CD4-positive, alpha-beta memory T cell (primary cell): Measurements from ENCODE around the gene FUT2. TPM values are rescaled to one million over a fixed set of nuclear protein-coding genes. Genes with fewer than 3 reads are reported as not detected.

Experiments
- CTCF ChIA-PET: fragments of 350-600 bp; sonication (Branson Sonifier 250); formaldehyde crosslinking; loops from one replicate; lab custom pipeline; 2021; ENCODE audit warnings: inconsistent platforms; ENCODE audit not compliant: partially characterized antibody; lab: Charles Lee
- POLR2A ChIA-PET: fragments of 350-600 bp; sonication (Branson Sonifier 250); formaldehyde crosslinking; loops from one replicate; lab custom pipeline; 2021; ENCODE audit not compliant: partially characterized antibody; lab: Charles Lee
- DNase-seq, 5 donors: peaks; one replicate each; pipeline versions ENCODE4 v3.0.0 to v3.0.0-alpha.2; 2020 to 2022; ENCODE audit warnings: mixed read lengths in 1 of 5
- H3K27ac ChIP-seq: one replicate; pipeline ENCODE4 v1.7.0; 2013; ENCODE audit warnings: low read depth, low read length
- H3K27me3 ChIP-seq: 2 replicates; pipeline ENCODE4 v1.7.0; 2013; ENCODE audit warnings: mild to moderate bottlenecking, low read length, moderate library complexity; ENCODE audit not compliant: insufficient read depth
- H3K36me3 ChIP-seq: 2 replicates; pipeline ENCODE4 v1.7.0; 2013; ENCODE audit warnings: mild to moderate bottlenecking, low read length, moderate library complexity; ENCODE audit not compliant: insufficient read depth
- H3K4me1 ChIP-seq: 2 replicates; pipeline ENCODE4 v1.7.0; 2013; ENCODE audit warnings: mild to moderate bottlenecking, low read length, moderate library complexity; ENCODE audit not compliant: insufficient read depth
- H3K4me3 ChIP-seq, 2 donors: one replicate each; pipeline ENCODE4 v1.7.0; 2013; ENCODE audit warnings: low read length in 2 of 2, mild to moderate bottlenecking in 1 of 2
- H3K9me3 ChIP-seq, 2 donors: one replicate each; pipeline ENCODE4 v1.7.0; 2013; ENCODE audit warnings: low read length in 2 of 2, control low read depth in 1 of 2; ENCODE audit not compliant: control insufficient read depth in 1 of 2
- H3K27ac Mint-ChIP-seq, 7 donors: one replicate each; pipeline ENCODE4 v1.8.0; 2020 to 2021; ENCODE audit warnings: mixed read lengths in 7 of 7, mild to moderate bottlenecking in 6 of 7, inconsistent platforms in 3 of 7, moderate library complexity in 3 of 7
- H3K27me3 Mint-ChIP-seq, 2 donors: one replicate each; pipeline ENCODE4 v1.8.0; 2020 to 2021; ENCODE audit warnings: mixed read lengths in 2 of 2
- H3K36me3 Mint-ChIP-seq, 2 donors: one replicate each; pipeline ENCODE4 v1.8.0; 2020 to 2021; ENCODE audit warnings: mixed read lengths in 2 of 2, inconsistent platforms in 1 of 2, mild to moderate bottlenecking in 1 of 2
- H3K4me1 Mint-ChIP-seq, 4 donors: one replicate each; pipeline ENCODE4 v1.8.0; 2020 to 2021; ENCODE audit warnings: mixed read lengths in 4 of 4, mild to moderate bottlenecking in 1 of 4
- H3K4me3 Mint-ChIP-seq, 8 donors: one replicate each; pipeline ENCODE4 v1.8.0; 2020 to 2021; ENCODE audit warnings: mixed read lengths in 8 of 8, mild to moderate bottlenecking in 7 of 8, moderate library complexity in 6 of 8, inconsistent platforms in 3 of 8
- H3K9me3 Mint-ChIP-seq, 8 donors: one replicate each; pipeline ENCODE4 v1.8.0; 2020 to 2021; ENCODE audit warnings: mixed read lengths in 8 of 8, mild to moderate bottlenecking in 5 of 8, inconsistent platforms in 3 of 8, moderate library complexity in 1 of 8
- intact Hi-C: fragments of 100-400 bp; cut with micrococcal nuclease; formaldehyde crosslinking; loops from one replicate; pipeline ENCODE4 v1.15.1; 2023
- polyA plus RNA-seq, 2 donors: library from polyadenylated mRNA; unstranded; fragments of 300-500 nt; fragmentation: Illumina TruSeq; gene quantifications; one replicate each; pipeline ENCODE4 v1.2.3, GENCODE V29; 2021
- total RNA-seq, 2 experiments: library from RNA; stranded (reverse); gene quantifications; one replicate each; pipeline ENCODE4 v1.2.3, GENCODE V29; 2021

Gene FUT2
- total and polyA plus RNA-seq, 4 experiments from 2014 or later: 0.11 to 0.59 TPM; not detected in 2

- H3K9me3 Mint-ChIP-seq: peaks cover 0 to 2% (median 0%) of the 10 kb centered on the region in 8 donors
- ChIA-PET POLR2A (no interaction called here), CTCF (no interaction called here)
- intact Hi-C loops: no loop called here
- H3K27me3 Mint-ChIP-seq: no peaks in the 10 kb centered on the region
- Histone ChIP-seq H3K27me3 (no peaks in the 10 kb centered on the region), H3K27ac (no peak overlapping the region), H3K9me3 (no peaks in the 10 kb centered on the region), H3K36me3 (no peaks in the 10 kb centered on the region), H3K4me1 (peaks cover 9% of the 10 kb centered on the region), H3K4me3 (no peak overlapping the region)
- H3K27ac Mint-ChIP-seq: peak overlapping the region in 1 of 7 donors; percentile 37
- H3K4me3 Mint-ChIP-seq: no peak overlapping the region
- peaks cover 7 to 9% (median 8%) of the 10 kb centered on the region in 4 donors for H3K4me1 Mint-ChIP-seq
- no peak for DNase-seq
- H3K36me3 Mint-ChIP-seq: no peaks in the 10 kb centered on the region
Observed at GRCh38 chr19:48670699-48671445, 24.9 kb upstream of the FUT2 start.

DNA sequence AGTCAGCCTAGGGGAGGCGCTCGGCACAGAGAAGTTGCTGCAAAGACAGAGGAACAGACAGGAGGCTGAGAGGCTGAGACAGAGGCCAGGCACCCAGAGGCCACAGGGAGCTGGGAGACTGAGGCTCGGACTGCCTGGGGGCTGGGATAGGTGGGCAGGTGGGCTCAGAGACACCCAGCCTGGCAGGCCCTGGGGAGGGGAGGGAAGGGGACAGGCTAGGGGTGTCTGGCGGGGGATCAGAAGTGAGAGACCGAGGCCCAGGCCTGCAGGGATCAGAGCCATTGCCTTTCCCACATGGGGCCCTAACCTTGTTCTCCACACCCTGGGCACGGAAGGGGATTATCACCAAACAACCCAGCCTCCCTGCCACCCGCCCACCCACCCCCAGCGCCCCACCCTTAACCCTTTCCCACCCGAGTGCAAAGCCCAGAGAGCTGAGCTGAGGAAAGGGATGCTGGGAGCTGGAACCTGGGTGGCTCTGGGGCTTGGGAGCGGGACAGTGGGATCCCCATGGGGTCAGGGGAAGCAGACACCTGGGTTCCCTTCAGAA lies 24.2 kb upstream of the FUT2 start:
- no peak overlapping the region for H3K27ac ChIP-seq
- Mint-ChIP-seq H3K36me3 (no peaks in the 10 kb centered on the region), H3K9me3 (peaks cover 0 to 2% (median 0%) of the 10 kb centered on the region in 8 donors), H3K27me3 (no peaks in the 10 kb centered on the region), H3K4me1 (peaks cover 7 to 9% (median 8%) of the 10 kb centered on the region in 4 donors), H3K27ac (no peak overlapping the region), H3K4me3 (no peak overlapping the region)
- no peaks in the 10 kb centered on the region for H3K9me3 ChIP-seq
- H3K4me1 ChIP-seq: peaks cover 9% of the 10 kb centered on the region
- DNase-seq: no peak
- no peak overlapping the region for H3K4me3 ChIP-seq
- POLR2A ChIA-PET: no interaction called here
- H3K36me3 ChIP-seq: no peaks in the 10 kb centered on the region
- CTCF ChIA-PET: no interaction called here
- H3K27me3 ChIP-seq: no peaks in the 10 kb centered on the region
- intact Hi-C loops: no loop called here

GRCh38 chr19:48672994-48673393 lies 22.8 kb upstream of the FUT2 start, which contains the start of gene NTN5:
NTN5 (minus strand) TSS chr19:48673017; CDS start chr19:48670986, 2,031 bp downstream.
- Mint-ChIP-seq H3K36me3 (no peaks in the 10 kb centered on the region), H3K27me3 (no peaks in the 10 kb centered on the region), H3K9me3 (peaks cover 0 to 2% (median 0%) of the 10 kb centered on the region in 8 donors), H3K27ac (peak within 1 kb of the TSS in 1 of 7 donors; percentile 67), H3K4me3 (no peak within 1 kb of the TSS), H3K4me1 (peaks cover 7 to 9% (median 8%) of the 10 kb centered on the region in 4 donors)
- H3K9me3 ChIP-seq: no peaks in the 10 kb centered on the region
- POLR2A ChIA-PET: no interaction called here
- no peaks in the 10 kb centered on the region for H3K36me3 ChIP-seq
- H3K4me3 ChIP-seq: no peak within 1 kb of the TSS
- peaks cover 9% of the 10 kb centered on the region for H3K4me1 ChIP-seq
- CTCF ChIA-PET: no interaction called here
- H3K27ac ChIP-seq: no peak within 1 kb of the TSS
- no peak for DNase-seq
- H3K27me3 ChIP-seq: no peaks in the 10 kb centered on the region
- intact Hi-C loops: no loop called here

- no peak overlapping the region for H3K4me3 Mint-ChIP-seq
Observed at GRCh38 chr19:48673436-48674100, 22.2 kb upstream of the FUT2 start.

GRCh38 chr19:48674216-48674809 lies 21.5 kb upstream of the FUT2 start:
- Histone ChIP-seq H3K9me3 (no peaks in the 10 kb centered on the region), H3K4me1 (peaks cover 9% of the 10 kb centered on the region), H3K4me3 (no peak overlapping the region), H3K36me3 (no peaks in the 10 kb centered on the region), H3K27me3 (no peaks in the 10 kb centered on the region), H3K27ac (no peak overlapping the region)
- no peaks in the 10 kb centered on the region for H3K9me3 Mint-ChIP-seq
- intact Hi-C loops: loop anchor here (2.0 kb wide), 1 partner anchor 64 kb away; no protein-coding TSS in a partner anchor
- H3K36me3 Mint-ChIP-seq: no peaks in the 10 kb centered on the region
- H3K27ac Mint-ChIP-seq: no peak overlapping the region
- peaks cover 7 to 9% (median 8%) of the 10 kb centered on the region in 4 donors for H3K4me1 Mint-ChIP-seq
- no peaks in the 10 kb centered on the region for H3K27me3 Mint-ChIP-seq
- ChIA-PET POLR2A (interaction anchor here (0.6 to 3.3 kb wide), 6 partner anchors 9 to 78 kb away, joined by 3 to 25 read pairs (median 4); partner anchors contain the start of genes CA11 and DBP), CTCF (interaction anchor here (0.6 to 3.6 kb wide), 24 partner anchors 8 to 168 kb away, joined by 3 to 34 read pairs (median 5); partner anchors contain the start of genes CA11 and DBP)
- no peak for DNase-seq
- H3K4me3 Mint-ChIP-seq: no peak overlapping the region

More at GRCh38 chr19:48673436-48674100, 22.2 kb upstream of the FUT2 start:
- Histone ChIP-seq H3K9me3 (no peaks in the 10 kb centered on the region), H3K36me3 (no peaks in the 10 kb centered on the region), H3K27ac (no peak overlapping the region), H3K27me3 (no peaks in the 10 kb centered on the region), H3K4me1 (peaks cover 9% of the 10 kb centered on the region), H3K4me3 (no peak overlapping the region)
- H3K9me3 Mint-ChIP-seq: peaks cover 0 to 2% (median 0%) of the 10 kb centered on the region in 8 donors
- peaks cover 7 to 9% (median 8%) of the 10 kb centered on the region in 4 donors for H3K4me1 Mint-ChIP-seq
- ChIA-PET CTCF (interaction anchor here (0.6 to 3.6 kb wide), 12 partner anchors 9 to 116 kb away, joined by 3 to 34 read pairs (median 6); partner anchors contain the start of gene CA11), POLR2A (interaction anchor here (1.5 to 3.3 kb wide), 2 partner anchors 28 to 78 kb away, joined by 3 to 25 read pairs; partner anchors contain the start of gene CA11)
- intact Hi-C loops: loop anchor here (2.0 kb wide), 1 partner anchor 65 kb away; no protein-coding TSS in a partner anchor
- no peak overlapping the region for H3K27ac Mint-ChIP-seq
- DNase-seq: no peak
- H3K27me3 Mint-ChIP-seq: no peaks in the 10 kb centered on the region
- H3K36me3 Mint-ChIP-seq: no peaks in the 10 kb centered on the region

- intact Hi-C loops: loop anchor here (1.0 to 2.0 kb wide), 3 partner anchors 29 to 167 kb away; partner anchors contain the start of gene CA11
- peaks cover 5 to 8% (median 6%) of the 10 kb centered on the region in 4 donors for H3K4me1 Mint-ChIP-seq
- ChIA-PET POLR2A (interaction anchor here (0.6 to 3.3 kb wide), 6 partner anchors 8 to 77 kb away, joined by 3 to 25 read pairs (median 4); partner anchors contain the start of genes CA11 and DBP), CTCF (interaction anchor here (0.7 to 3.6 kb wide), 26 partner anchors 8 to 169 kb away, joined by 3 to 34 read pairs (median 5); partner anchors contain the start of genes CA11 and DBP)
- H3K27me3 Mint-ChIP-seq: no peaks in the 10 kb centered on the region
- H3K36me3 Mint-ChIP-seq: no peaks in the 10 kb centered on the region
- Histone ChIP-seq H3K27me3 (no peaks in the 10 kb centered on the region), H3K4me1 (peaks cover 9% of the 10 kb centered on the region), H3K4me3 (no peak overlapping the region), H3K27ac (no peak overlapping the region), H3K9me3 (no peaks in the 10 kb centered on the region), H3K36me3 (no peaks in the 10 kb centered on the region)
- H3K27ac Mint-ChIP-seq: peak overlapping the region in 3 of 7 donors; percentile 23 to 86 (median 64)
- no peaks in the 10 kb centered on the region for H3K9me3 Mint-ChIP-seq
- H3K4me3 Mint-ChIP-seq: peak overlapping the region in 1 of 8 donors; percentile 2
- peak; percentile 72 to 80 (median 75) for DNase-seq
Observed at GRCh38 chr19:48674921-48675824, 20.6 kb upstream of the FUT2 start.
